Activated CD4-positive, alpha-beta T cell treated with anti-CD3 and anti-CD28 coated beads, Interleukin-2, amount 50 U/mL, for 4 hours (primary cell): Measurements from ENCODE around the gene TNK1.
"Not testable (repeated sequence)": the region's sequence is repeated elsewhere in the genome, so short reads cannot be mapped to it uniquely, and the experiment has no call there.

Experiments
- DNase-seq, 2 experiments: peaks; one replicate each; pipeline ENCODE4 v3.0.0-alpha.2; 2020

TNK1 gene

GRCh38 chr17:7380855-7381683 lies at the start of gene TNK1:
TSS of gene TNK1 (plus strand) at chr17:7381089. CDS start at chr17:7382927, 1,838 bp downstream.
- DNase-seq: no peak

GRCh38 chr17:7332111-7332510 lies 48.8 kb upstream of the TNK1 start:
- no peak for DNase-seq

- not testable (repeated sequence) for DNase-seq
These were observed 48.3 kb upstream of the TNK1 start for GRCh38 chr17:7332600-7333069.

DNA sequence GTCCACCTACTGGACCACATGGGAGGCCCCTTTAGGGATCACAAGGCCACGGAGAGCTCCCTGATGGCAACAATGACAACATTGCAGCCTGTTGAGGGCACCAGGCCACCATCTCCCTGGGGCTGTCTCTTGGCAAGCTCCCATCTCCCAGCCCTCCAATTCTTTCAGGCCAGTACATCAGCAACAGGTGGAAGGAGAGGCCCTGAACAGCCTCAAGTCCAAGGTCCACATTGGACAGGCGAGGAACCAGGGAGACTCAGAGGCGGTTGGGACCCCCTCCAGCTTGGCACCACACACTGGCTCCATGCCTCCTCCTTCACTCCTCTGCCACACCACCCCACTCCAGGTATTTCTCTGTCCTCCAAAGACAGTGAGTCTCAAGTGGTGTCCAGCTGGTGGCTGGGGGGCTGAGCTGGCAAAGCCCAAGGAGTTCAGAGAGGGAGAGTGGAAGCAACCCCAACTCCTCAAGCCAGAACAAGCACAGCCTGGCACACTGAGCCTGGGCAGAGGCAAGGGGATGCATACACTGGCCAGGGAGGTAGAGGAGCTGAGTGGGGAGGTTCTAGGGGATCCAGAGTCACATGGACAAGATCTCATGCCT lies 45.9 kb upstream of the TNK1 start:
- no peak for DNase-seq

- not testable (repeated sequence) for DNase-seq
These were observed 45.1 kb upstream of the TNK1 start for GRCh38 chr17:7335765-7336164.

- DNase-seq: peak; percentile 81 to 84
These were observed 44.4 kb upstream of the TNK1 start, which contains the start of gene ACAP1 for GRCh38 chr17:7336240-7337175. TSS of gene ACAP1 (plus strand) at chr17:7336529. CDS start at chr17:7336735, 206 bp downstream.

- not testable (repeated sequence) for DNase-seq
These were observed 43.3 kb upstream of the TNK1 start for GRCh38 chr17:7337600-7337999.

DNA sequence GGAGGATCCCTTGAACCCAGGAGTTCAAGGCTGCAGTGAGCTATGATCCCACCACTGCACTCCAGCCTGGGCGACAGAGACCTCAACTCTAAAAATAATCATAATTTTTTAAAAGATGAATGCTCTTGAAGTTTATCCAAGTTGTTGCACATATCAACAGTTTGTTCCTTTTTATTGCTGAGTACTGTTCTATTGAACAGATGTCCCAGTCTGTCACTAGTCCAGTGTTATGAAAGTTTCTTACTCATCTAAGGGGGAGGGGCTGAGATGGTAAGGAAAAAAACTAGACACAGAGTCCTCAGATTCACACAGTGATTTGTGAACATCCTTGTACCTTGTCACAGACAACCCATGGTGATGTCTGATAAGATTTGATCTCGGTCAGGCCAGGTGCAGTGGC lies 40.7 kb upstream of the TNK1 start:
- DNase-seq: no peak

- DNase-seq: no peak
These were observed 39.0 kb upstream of the TNK1 start for GRCh38 chr17:7341842-7342241.

DNA sequence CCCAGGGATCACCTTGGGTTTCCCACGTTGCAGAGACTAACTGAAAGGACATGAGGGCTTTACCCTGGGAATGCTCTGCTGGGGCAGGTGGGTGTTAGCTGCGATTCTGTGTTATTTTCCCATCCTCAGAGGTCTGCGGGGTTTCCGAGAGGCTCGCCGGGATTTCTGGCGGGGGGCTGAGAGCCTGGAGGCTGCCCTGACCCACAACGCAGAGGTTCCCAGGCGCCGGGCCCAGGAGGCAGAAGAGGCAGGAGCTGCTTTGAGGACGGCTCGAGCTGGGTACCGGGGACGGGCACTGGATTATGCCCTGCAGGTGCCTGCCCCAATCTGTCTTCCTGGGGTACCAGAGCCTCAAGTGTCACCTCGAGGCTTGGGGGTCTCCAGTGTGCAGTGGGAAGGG lies 37.6 kb upstream of the TNK1 start:
- DNase-seq: no peak

GRCh38 chr17:7346761-7347614 lies 33.9 kb upstream of the TNK1 start:
- DNase-seq: no peak

DNA sequence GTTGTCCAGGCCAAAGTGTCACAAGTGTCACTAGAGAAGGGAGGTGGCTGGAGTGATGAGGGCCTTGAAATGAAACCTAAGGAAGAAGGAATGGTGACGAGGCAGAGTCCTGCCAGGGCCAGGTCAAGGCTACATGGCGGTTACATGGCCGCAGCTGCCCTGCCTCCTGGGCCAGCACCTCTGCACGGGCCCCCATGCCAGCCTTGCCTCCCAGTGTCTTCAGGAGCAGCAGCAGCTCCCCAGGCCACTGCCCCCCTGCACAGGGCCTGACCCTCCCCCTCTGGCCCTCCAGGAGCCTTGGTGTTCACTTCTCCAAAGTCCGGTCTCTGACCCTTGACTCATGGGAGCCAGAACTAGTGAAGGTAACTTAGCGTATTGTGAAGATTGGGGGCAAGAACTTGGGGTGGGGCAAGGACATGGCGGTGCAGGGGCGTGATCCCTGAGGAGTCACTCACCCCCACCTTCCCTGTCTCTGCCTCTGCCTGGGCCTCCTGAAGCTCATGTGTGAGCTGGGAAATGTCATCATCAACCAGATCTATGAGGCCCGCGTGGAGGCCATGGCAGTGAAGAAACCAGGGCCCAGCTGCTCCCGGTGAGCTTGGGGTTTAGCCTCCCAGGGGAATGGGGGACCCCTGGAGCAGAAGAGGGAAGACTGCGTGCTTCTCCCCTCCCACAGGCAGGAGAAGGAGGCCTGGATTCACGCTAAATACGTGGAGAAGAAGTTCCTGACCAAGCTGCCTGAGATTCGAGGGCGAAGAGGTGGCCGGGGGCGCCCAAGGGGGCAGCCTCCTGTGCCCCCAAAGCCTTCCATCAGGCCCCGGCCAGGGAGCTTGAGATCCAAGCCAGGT lies 33.0 kb upstream of the TNK1 start:
- no peak for DNase-seq

GRCh38 chr17:7348478-7349242 lies 32.2 kb upstream of the TNK1 start:
- no peak for DNase-seq

GRCh38 chr17:7351665-7352502 lies 29.0 kb upstream of the TNK1 start, which contains the start of gene KCTD11:
TSS of gene KCTD11 (plus strand) at chr17:7352162.
- DNase-seq: peak; percentile 50 to 53

GRCh38 chr17:7352503-7352889 lies 28.4 kb upstream of the TNK1 start:
- no peak for DNase-seq

DNA sequence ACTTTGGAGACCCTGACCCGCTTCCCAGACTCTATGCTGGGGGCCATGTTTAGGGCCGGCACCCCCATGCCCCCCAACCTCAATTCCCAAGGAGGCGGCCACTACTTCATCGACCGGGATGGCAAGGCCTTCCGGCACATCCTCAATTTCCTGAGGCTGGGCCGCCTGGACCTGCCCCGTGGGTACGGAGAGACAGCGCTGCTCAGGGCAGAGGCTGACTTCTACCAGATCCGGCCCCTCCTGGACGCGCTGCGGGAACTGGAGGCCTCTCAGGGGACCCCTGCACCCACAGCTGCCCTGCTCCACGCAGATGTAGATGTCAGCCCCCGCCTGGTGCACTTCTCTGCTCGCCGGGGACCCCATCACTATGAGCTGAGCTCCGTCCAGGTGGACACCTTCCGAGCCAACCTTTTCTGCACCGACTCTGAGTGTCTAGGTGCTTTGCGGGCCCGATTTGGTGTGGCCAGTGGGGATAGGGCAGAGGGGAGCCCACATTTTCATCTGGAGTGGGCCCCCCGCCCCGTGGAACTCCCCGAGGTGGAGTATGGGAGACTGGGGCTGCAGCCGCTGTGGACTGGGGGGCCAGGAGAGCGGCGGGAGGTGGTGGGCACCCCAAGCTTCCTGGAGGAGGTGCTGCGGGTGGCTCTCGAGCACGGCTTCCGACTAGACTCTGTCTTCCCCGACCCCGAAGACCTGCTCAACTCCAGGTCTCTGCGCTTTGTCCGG lies 27.8 kb upstream of the TNK1 start:
- no peak for DNase-seq

- no peak for DNase-seq
These were observed 26.5 kb upstream of the TNK1 start for GRCh38 chr17:7354262-7354843.

- DNase-seq: no peak
These were observed 25.8 kb upstream of the TNK1 start, which contains the start of gene TMEM95 for GRCh38 chr17:7355053-7355452. TSS of gene TMEM95 (plus strand) at chr17:7355156. CDS start at chr17:7355205, 49 bp downstream.
